ENCODE data around the gene GLO1.

The GLO1 gene

GRCh38 chr6:38702558-38703397 is at the start of gene GLO1:
Gene GLO1 (minus strand): TSS chr6:38703145. CDS start chr6:38703054, 91 bp downstream.
- DNase-seq (ENCODE audit: low read depth, low spot score) = peak; percentile 95

GRCh38 chr6:38750968-38751615 is 48.1 kb upstream of the GLO1 start:
- no peak for DNase-seq (ENCODE audit: low read depth, low spot score)

GRCh38 chr6:38749473-38749872 is 46.5 kb upstream of the GLO1 start:
- DNase-seq (ENCODE audit: low read depth, low spot score) = no peak

- no peak for DNase-seq (ENCODE audit: low read depth, low spot score)
Measured at GRCh38 chr6:38739532-38739931, 36.6 kb upstream of the GLO1 start.

- DNase-seq (ENCODE audit: low read depth, low spot score) = no peak
Measured at GRCh38 chr6:38738261-38738660, 35.3 kb upstream of the GLO1 start.

GRCh38 chr6:38736951-38737350 is 34.0 kb upstream of the GLO1 start:
- no peak for DNase-seq (ENCODE audit: low read depth, low spot score)

- no peak for DNase-seq (ENCODE audit: low read depth, low spot score)
Measured at GRCh38 chr6:38730140-38730862, 27.4 kb upstream of the GLO1 start.

GRCh38 chr6:38728203-38728602 is 25.3 kb upstream of the GLO1 start:
- DNase-seq (ENCODE audit: low read depth, low spot score) = no peak

GRCh38 chr6:38725414-38726183 is 22.7 kb upstream of the GLO1 start:
- no peak for DNase-seq (ENCODE audit: low read depth, low spot score)

GRCh38 chr6:38724343-38724742 is 21.4 kb upstream of the GLO1 start:
- no peak for DNase-seq (ENCODE audit: low read depth, low spot score)

GRCh38 chr6:38723783-38724182 is 20.8 kb upstream of the GLO1 start:
- no peak for DNase-seq (ENCODE audit: low read depth, low spot score)

- no peak for DNase-seq (ENCODE audit: low read depth, low spot score)
Measured at GRCh38 chr6:38722727-38723334, 19.9 kb upstream of the GLO1 start.

- no peak for DNase-seq (ENCODE audit: low read depth, low spot score)
Measured at GRCh38 chr6:38722038-38722437, 19.1 kb upstream of the GLO1 start.

GRCh38 chr6:38720295-38720694 is 17.4 kb upstream of the GLO1 start:
- DNase-seq (ENCODE audit: low read depth, low spot score) = peak; percentile 20

GRCh38 chr6:38719358-38719757 is 16.4 kb upstream of the GLO1 start:
- no peak for DNase-seq (ENCODE audit: low read depth, low spot score)

- DNase-seq (ENCODE audit: low read depth, low spot score) = no peak
Measured at GRCh38 chr6:38716825-38717224, 13.9 kb upstream of the GLO1 start.

- DNase-seq (ENCODE audit: low read depth, low spot score) = no peak
Measured at GRCh38 chr6:38715016-38715689, 12.2 kb upstream of the GLO1 start, which contains the start of gene DNAH8. Gene DNAH8 (plus strand): TSS chr6:38715311. CDS start chr6:38722810, 7,499 bp downstream.

- no peak for DNase-seq (ENCODE audit: low read depth, low spot score)
Measured at GRCh38 chr6:38714239-38715015, 11.5 kb upstream of the GLO1 start.

- peak; percentile 20 for DNase-seq (ENCODE audit: low read depth, low spot score)
Measured at GRCh38 chr6:38713812-38714211, 10.9 kb upstream of the GLO1 start.

- DNase-seq (ENCODE audit: low read depth, low spot score) = no peak
Measured at GRCh38 chr6:38708496-38708895, 5.6 kb upstream of the GLO1 start.
